Neuron (in vitro differentiated cells): ENCODE results near the gene PSKH1.

Experiments used
- H2AFZ ChIP-seq: one replicate; pipeline ENCODE4 v1.6.1; 2013; ENCODE audit warnings: low read depth, mild to moderate bottlenecking, inconsistent platforms, low read length, moderate library complexity
- H3K27me3 ChIP-seq: one replicate; pipeline ENCODE4 v1.6.1; 2013; ENCODE audit warnings: low read length; ENCODE audit not compliant: insufficient read depth
- H3K36me3 ChIP-seq: one replicate; pipeline ENCODE4 v1.6.1; 2013; ENCODE audit warnings: low read length; ENCODE audit not compliant: insufficient read depth
- H3K4me1 ChIP-seq: one replicate; pipeline ENCODE4 v1.6.1; 2013; ENCODE audit warnings: low read length; ENCODE audit not compliant: insufficient read depth
- H3K4me3 ChIP-seq: 2 replicates; pipeline ENCODE4 v1.5.1; 2013; ENCODE audit warnings: mild to moderate bottlenecking, low read length, moderate library complexity
- H3K9me3 ChIP-seq: one replicate; pipeline ENCODE4 v1.6.1; 2013; ENCODE audit warnings: low read length

Gene PSKH1

DNA sequence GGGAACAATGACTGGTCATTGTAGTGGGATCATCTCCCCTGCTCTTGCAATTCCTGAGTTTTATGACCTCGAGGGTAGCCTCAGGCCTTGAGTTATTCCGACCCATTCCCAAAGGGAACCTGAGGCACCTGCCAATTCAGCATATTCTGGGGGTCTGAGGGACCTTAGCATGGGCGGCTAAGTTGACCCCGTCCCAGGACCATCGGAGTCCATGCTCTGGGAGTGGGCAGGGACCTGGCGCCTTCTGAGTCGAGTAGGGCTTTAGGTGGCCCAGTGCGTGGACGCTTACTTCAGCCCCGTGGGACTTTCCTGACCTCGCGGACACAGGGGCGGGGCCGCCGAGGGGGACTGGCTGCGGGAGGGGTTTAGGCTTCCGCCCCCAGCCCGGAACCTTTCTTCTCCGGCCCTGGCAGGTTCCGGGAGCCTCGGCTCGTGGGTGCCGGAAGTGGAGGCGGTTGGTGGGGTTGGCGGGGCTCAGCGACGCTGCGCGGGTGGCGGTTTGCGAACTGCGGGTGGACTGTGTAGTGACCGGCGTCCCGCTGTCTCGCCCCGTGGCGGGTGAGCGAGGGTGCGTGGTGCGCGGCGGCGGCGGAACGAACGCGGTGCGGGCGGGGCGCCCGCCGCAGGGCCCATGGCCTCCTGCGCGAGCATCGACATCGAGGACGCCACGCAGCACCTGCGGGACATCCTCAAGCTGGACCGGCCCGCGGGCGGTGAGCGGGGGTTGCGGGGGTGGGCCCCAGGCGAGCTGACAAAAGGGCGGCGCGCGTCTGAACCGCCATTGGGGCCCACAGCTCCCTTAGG, 20.2 kb upstream of the PSKH1 start, which contains the start of gene EDC4:
Gene EDC4 (plus strand): TSS at position 422 of the 804 bp plus-strand sequence. CDS start 210 bp downstream, at position 632.
- H3K27me3 ChIP-seq: no peaks in the 10 kb centered on the region
- no peaks in the 10 kb centered on the region for H3K9me3 ChIP-seq
- H3K36me3 ChIP-seq: peaks cover 50% of the 10 kb centered on the region
- peak within 1 kb of the TSS; percentile 75 for H3K4me3 ChIP-seq
- H2AFZ ChIP-seq: peak within 1 kb of the TSS; percentile 71
- H3K4me1 ChIP-seq: peaks cover 11% of the 10 kb centered on the region

DNA sequence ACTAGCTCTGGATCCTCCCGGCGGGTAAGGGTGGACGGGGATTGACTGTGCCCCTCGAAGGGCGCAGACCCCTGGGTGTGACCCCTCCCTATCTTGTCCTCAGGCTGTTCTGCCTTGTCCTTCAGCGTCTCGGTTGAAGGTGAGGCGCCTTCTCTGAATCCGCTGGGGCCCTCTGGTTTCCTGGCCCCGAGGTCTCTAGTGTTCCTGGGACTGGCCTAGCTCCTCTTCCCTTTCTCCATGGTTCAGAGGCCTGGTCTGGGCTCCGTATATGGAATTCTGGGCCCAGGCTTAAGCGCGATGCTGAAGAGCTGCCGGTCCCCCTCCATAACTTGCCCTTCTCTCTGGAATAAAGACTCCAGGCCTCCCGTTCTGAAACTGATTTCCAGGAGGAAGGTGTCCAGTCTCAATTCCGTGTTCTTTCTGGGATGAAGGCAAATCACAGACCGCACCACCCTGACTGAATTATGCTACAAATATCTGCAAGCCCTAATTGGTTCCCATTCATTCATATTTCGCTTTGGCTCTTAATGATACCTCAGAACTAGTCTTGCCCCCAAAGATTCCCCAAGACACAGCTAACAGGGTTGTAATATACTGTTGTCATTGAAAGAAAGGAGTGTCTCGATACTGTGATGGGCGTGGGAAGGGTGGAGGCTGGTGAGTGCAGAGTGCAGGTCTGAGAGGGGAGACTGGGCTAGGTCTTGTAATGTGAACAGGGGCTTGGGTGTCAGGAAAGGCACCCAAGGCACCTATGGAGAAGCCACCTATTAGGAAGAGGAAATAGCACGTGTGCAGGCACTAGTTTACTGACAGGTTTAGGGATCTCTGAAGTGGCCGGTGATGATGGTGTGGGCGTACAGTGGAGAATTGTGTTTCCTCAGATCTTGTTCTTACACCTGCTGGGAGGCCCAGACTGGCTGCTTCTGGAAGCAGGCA, 19.4 kb upstream of the PSKH1 start:
- Histone ChIP-seq H3K36me3 (peaks cover 50% of the 10 kb centered on the region), H3K4me3 (peak overlapping the region; percentile 75), H3K9me3 (no peaks in the 10 kb centered on the region), H2AFZ (peak overlapping the region; percentile 71), H3K4me1 (peaks cover 11% of the 10 kb centered on the region), H3K27me3 (no peaks in the 10 kb centered on the region)

DNA sequence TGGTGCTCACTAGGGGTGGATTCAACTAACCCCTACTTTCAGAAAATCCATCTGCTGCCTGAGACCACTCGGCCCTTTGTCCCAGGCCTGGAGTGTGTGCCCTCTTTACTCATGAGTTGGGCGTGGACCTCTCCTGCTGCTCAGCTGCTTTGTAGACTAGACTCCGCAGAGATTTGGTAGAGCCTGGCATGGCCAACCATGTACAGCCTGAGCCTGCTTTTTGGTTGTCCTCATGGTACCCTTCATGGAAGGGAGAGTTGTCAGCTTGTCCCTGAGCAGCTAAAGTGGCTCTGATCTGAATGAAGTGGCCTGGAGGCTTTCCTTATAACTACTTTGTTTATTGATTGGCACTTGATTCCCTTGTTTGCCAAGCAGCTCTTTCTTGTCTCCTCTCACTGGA, 18.7 kb upstream of the PSKH1 start:
- Histone ChIP-seq H3K9me3 (no peaks in the 10 kb centered on the region), H3K4me1 (peaks cover 11% of the 10 kb centered on the region), H2AFZ (no peak overlapping the region), H3K4me3 (peak overlapping the region; percentile 75), H3K36me3 (peaks cover 53% of the 10 kb centered on the region), H3K27me3 (no peaks in the 10 kb centered on the region)

DNA sequence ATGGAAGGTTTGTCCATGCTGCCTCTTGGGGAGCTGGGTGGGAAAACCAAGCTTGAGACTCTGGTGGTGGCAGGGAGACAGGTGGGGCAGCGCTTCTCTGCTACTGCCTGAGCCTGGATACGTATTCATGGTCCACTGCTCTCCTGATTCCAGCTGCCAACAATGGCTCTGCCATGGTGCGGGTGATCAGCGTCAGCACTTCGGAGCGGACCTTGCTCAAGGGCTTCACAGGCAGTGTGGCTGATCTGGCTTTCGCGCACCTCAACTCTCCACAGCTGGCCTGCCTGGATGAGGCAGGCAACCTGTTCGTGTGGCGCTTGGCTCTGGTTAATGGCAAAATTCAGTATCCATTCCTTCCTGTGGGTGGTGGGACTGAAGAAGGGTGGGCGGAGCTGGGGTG, 16.0 kb upstream of the PSKH1 start:
- Histone ChIP-seq H3K4me3 (no peak overlapping the region), H3K36me3 (peaks cover 58% of the 10 kb centered on the region), H3K9me3 (no peaks in the 10 kb centered on the region), H2AFZ (no peak overlapping the region), H3K27me3 (no peaks in the 10 kb centered on the region), H3K4me1 (peaks cover 11% of the 10 kb centered on the region)

DNA sequence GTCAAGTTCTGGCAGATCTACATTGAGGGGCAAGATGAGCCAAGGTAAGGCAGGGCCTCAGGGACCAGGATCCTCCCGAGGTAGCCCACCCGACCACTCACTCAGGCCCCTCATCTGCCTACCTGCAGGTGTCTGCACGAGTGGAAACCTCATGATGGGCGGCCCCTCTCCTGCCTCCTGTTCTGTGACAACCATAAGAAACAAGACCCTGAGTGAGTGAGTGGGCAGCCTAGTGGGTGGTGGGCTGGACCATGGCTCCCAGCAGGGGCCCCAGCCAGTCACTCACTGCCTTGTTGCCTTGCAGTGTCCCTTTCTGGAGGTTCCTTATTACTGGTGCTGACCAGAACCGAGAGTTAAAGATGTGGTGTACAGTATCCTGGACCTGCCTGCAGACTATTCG, 14.8 kb upstream of the PSKH1 start:
- no peaks in the 10 kb centered on the region for H3K9me3 ChIP-seq
- H2AFZ ChIP-seq: no peak overlapping the region
- peaks cover 69% of the 10 kb centered on the region for H3K36me3 ChIP-seq
- H3K4me3 ChIP-seq: no peak overlapping the region
- peaks cover 8% of the 10 kb centered on the region for H3K4me1 ChIP-seq
- H3K27me3 ChIP-seq: no peaks in the 10 kb centered on the region

DNA sequence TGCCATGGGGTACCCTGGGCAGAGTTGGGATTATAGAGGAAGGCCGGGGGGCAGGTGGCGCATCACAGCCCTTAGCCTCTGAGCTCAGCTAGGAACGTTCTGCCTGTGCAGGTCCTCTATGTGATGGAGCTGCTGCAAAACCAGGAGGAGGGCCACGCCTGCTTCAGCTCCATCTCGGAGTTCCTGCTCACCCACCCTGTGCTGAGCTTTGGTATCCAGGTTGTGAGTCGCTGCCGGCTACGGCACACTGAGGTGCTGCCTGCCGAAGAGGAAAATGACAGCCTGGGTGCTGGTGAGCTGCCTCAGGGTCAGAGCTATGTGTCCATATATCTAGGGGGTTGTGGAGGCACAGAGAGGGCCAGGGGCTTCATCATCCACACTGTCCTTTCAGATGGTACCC, 14.2 kb upstream of the PSKH1 start:
- Histone ChIP-seq H3K27me3 (no peaks in the 10 kb centered on the region), H3K36me3 (peaks cover 75% of the 10 kb centered on the region), H3K4me1 (peaks cover 6% of the 10 kb centered on the region), H3K4me3 (no peak overlapping the region), H3K9me3 (no peaks in the 10 kb centered on the region), H2AFZ (no peak overlapping the region)

DNA sequence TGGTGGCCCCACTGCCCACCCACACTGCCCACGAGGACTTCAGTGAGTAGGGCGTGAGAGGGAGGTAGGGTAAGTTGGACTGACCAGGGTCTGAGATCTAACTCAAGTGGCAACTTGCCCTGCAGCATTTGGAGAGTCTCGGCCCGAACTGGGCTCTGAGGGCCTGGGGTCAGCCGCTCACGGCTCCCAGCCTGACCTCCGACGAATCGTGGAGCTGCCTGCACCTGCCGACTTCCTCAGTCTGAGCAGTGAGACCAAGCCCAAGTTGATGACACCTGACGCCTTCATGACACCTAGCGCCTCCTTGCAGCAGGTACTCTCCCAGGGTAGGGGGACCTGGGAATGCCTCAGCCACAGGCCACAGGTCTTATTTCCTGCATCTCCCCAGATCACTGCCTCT, 13.6 kb upstream of the PSKH1 start:
- Histone ChIP-seq H3K27me3 (no peaks in the 10 kb centered on the region), H3K9me3 (no peaks in the 10 kb centered on the region), H3K36me3 (peaks cover 81% of the 10 kb centered on the region), H2AFZ (no peak overlapping the region), H3K4me1 (no peaks in the 10 kb centered on the region), H3K4me3 (no peak overlapping the region)

DNA sequence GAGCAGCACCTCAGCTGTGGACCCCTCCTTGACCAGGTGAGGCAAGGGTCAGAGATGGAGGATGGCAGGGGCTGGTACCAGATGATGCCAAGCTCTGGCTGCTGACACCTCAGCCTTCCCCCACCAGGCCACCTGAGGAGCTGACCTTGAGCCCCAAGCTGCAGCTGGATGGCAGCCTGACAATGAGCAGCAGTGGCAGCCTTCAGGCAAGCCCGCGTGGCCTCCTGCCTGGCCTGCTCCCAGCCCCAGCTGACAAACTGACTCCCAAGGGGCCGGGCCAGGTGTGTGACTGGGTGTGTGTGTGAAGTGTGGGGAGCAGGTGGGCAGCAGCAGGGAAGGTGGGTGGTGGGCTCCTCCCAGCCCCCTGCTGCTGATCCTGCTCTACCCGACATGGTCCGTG, 13.1 kb upstream of the PSKH1 start:
- Histone ChIP-seq H3K27me3 (no peaks in the 10 kb centered on the region), H3K9me3 (no peaks in the 10 kb centered on the region), H3K4me1 (no peaks in the 10 kb centered on the region), H2AFZ (no peak overlapping the region), H3K36me3 (peaks cover 83% of the 10 kb centered on the region), H3K4me3 (no peak overlapping the region)

DNA sequence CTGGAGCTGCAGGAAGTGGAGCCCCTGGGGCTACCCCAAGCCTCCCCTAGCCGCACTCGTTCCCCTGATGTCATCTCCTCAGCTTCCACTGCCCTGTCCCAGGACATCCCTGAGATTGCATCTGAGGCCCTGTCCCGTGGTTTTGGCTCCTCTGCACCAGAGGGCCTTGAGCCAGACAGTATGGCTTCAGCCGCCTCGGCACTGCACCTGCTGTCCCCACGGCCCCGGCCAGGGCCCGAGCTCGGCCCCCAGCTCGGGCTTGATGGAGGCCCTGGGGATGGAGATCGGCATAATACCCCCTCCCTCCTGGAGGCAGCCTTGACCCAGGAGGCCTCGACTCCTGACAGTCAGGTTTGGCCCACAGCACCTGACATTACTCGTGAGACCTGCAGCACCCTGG, 12.5 kb upstream of the PSKH1 start:
- no peaks in the 10 kb centered on the region for H3K27me3 ChIP-seq
- no peak overlapping the region for H2AFZ ChIP-seq
- no peaks in the 10 kb centered on the region for H3K9me3 ChIP-seq
- H3K4me3 ChIP-seq: no peak overlapping the region
- no peaks in the 10 kb centered on the region for H3K4me1 ChIP-seq
- peaks cover 87% of the 10 kb centered on the region for H3K36me3 ChIP-seq

DNA sequence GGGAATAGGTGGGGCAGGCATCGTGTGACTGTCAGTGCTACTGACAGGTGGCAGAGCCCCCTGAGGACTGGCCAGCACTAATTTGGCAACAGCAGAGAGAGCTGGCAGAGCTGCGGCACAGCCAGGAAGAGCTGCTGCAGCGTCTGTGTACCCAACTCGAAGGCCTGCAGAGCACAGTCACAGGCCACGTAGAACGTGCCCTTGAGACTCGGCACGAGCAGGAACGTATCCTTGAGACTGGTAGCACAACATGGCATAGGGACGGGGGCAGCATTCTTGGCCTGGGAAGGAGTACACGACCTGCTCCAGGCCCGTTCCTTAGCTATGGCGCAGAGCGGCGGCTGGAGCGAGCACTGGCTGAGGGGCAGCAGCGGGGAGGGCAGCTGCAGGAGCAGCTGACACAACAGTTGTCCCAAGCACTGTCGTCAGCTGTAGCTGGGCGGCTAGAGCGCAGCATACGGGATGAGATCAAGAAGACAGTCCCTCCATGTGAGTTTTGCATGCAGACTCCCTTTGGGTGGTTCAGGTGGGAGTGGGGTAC, 11.4 kb upstream of the PSKH1 start:
- Histone ChIP-seq H3K27me3 (no peaks in the 10 kb centered on the region), H2AFZ (no peak overlapping the region), H3K4me1 (no peaks in the 10 kb centered on the region), H3K36me3 (peaks cover 83% of the 10 kb centered on the region), H3K4me3 (no peak overlapping the region), H3K9me3 (no peaks in the 10 kb centered on the region)

DNA sequence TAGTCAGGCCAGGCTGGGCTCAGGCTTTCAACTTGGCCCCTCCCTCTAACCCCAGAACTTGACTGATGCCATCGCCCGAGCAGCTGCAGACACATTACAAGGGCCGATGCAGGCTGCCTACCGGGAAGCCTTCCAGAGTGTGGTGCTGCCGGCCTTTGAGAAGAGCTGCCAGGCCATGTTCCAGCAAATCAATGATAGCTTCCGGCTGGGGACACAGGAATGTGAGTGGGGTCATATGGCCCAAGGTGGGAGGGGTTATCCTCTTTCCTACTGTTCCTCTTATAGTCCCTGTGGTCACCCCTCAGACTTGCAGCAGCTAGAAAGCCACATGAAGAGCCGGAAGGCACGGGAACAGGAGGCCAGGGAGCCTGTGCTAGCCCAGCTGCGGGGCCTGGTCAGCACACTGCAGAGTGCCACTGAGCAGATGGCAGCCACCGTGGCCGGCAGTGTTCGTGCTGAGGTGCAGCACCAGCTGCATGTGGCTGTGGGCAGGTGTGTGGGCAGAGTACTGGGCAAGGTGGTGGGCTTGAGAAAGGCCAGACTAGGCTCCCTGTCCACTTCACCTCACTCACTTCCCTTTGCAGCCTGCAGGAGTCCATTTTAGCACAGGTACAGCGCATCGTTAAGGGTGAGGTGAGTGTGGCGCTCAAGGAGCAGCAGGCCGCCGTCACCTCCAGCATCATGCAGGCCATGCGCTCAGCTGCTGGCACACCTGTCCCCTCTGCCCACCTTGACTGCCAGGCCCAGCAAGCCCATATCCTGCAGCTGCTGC, 10.5 kb upstream of the PSKH1 start:
- Histone ChIP-seq H3K9me3 (no peaks in the 10 kb centered on the region), H3K4me3 (no peak overlapping the region), H3K4me1 (no peaks in the 10 kb centered on the region), H3K36me3 (peaks cover 75% of the 10 kb centered on the region), H2AFZ (no peak overlapping the region), H3K27me3 (no peaks in the 10 kb centered on the region)

DNA sequence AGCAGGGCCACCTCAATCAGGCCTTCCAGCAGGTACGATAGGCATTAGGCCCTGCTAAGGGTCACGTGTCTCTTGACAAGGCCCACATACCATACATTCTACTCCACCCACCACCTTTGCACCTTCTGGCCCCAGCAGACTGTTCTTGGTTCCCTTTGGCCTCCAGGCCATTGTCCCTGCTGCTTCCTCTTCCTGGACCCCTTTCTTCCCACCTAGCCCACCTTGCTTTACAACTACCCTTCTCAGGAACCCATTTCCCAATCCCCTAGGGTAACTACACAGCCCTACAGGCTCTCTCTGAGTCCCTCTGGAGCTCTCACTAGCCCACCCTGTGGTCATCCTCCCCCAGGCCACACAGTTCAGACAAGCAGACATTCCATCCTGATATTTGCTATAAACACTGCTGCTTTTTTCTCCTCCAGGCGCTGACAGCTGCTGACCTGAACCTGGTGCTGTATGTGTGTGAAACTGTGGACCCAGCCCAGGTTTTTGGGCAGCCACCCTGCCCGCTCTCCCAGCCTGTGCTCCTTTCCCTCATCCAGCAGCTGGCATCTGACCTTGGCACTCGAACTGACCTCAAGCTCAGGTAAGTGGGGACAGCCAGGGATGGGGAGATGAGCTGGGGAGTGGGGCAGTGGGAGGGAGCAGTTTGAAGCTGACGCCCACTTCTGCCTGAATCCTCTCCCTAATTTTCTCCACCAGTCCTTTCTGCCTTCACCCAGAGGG, 9.7 kb upstream of the PSKH1 start:
- no peak overlapping the region for H2AFZ ChIP-seq
- no peaks in the 10 kb centered on the region for H3K9me3 ChIP-seq
- no peak overlapping the region for H3K4me3 ChIP-seq
- no peaks in the 10 kb centered on the region for H3K27me3 ChIP-seq
- no peaks in the 10 kb centered on the region for H3K4me1 ChIP-seq
- peaks cover 67% of the 10 kb centered on the region for H3K36me3 ChIP-seq
